HEK293 (cell line): ENCODE results near the gene SRCIN1.

ENCODE experiments used
- CTCF ChIA-PET: fragments of 350-600 bp; formaldehyde crosslinking; extraction: SDS; loops from one replicate; lab custom pipeline; 2021; ENCODE audit warnings: antibody characterized with exemption; lab: Yijun Ruan, JAX
- POLR2A ChIA-PET: fragments of 300-600 bp; formaldehyde crosslinking; extraction: SDS; loops from one replicate; lab custom pipeline; 2020; ENCODE audit warnings: antibody characterized with exemption, inconsistent platforms; lab: Yijun Ruan, JAX
- H3K27ac ChIP-seq: fragments of 200-500 bp; sonication (Bioruptor generic); 2 replicates; pipeline ENCODE4 v1.5.1; 2014; ENCODE audit warnings: low read depth, low read length, control low read depth, inconsistent platforms; ENCODE audit errors: extremely low read depth
- H3K36me3 ChIP-seq, 2 experiments: fragments of 200-500 bp in 1 of 2; sonication (Bioruptor generic) in 1 of 2; 1 replicate in 1 of 2; 2 replicates in 1 of 2; pipeline ENCODE4 v1.5.1; 2014 to 2017; ENCODE audit warnings: inconsistent platforms in 2 of 2, low read length in 2 of 2; ENCODE audit not compliant: control insufficient read depth in 2 of 2, insufficient read depth in 1 of 2
- H3K4me1 ChIP-seq: fragments of 200-500 bp; sonication (Bioruptor generic); 2 replicates; pipeline ENCODE4 v1.5.1; 2014; ENCODE audit warnings: mild to moderate bottlenecking, low read length, inconsistent platforms; ENCODE audit not compliant: control insufficient read depth, insufficient read depth
- H3K4me3 ChIP-seq: 2 replicates; pipeline ENCODE4 v1.5.1; 2011; ENCODE audit warnings: low read depth, mild to moderate bottlenecking, control low read depth, low read length, moderate library complexity
- H3K9me3 ChIP-seq: fragments of 200-500 bp; sonication (Bioruptor generic); 2 replicates; pipeline ENCODE4 v1.5.1; 2014; ENCODE audit warnings: low read depth, low read length, inconsistent platforms; ENCODE audit not compliant: control insufficient read depth, insufficient read depth
- EGR2 ChIP-seq: fragments of 450-650 bp; formaldehyde crosslinking; IDR thresholded peaks from 2 replicates; pipeline ENCODE4 v1.5.1; 2016; ENCODE audit warnings: low read depth, missing biosample characterization, missing genetic modification characterization
- PATZ1 ChIP-seq: fragments of 450-650 bp; formaldehyde crosslinking; IDR thresholded peaks from 2 replicates; pipeline ENCODE4 v1.5.1; 2016; ENCODE audit warnings: missing biosample characterization, missing genetic modification characterization
- PRDM6 ChIP-seq: fragments of 450-650 bp; formaldehyde crosslinking; IDR thresholded peaks from 2 replicates; pipeline ENCODE4 v1.5.1; 2017; ENCODE audit warnings: missing biosample characterization, missing genetic modification characterization
- SP3 ChIP-seq: fragments of 450-650 bp; formaldehyde crosslinking; IDR thresholded peaks from 2 replicates; pipeline ENCODE4 v1.5.1; 2016; ENCODE audit warnings: missing biosample characterization, missing genetic modification characterization
- TRIM28 ChIP-seq: IDR thresholded peaks from 2 replicates; pipeline ENCODE4 v1.6.1; 2011; ENCODE audit warnings: low read length, control low read depth, borderline replicate concordance
- ZBTB7A ChIP-seq: fragments of 450-650 bp; formaldehyde crosslinking; IDR thresholded peaks from 2 replicates; pipeline ENCODE4 v1.5.1; 2016; ENCODE audit warnings: low read depth, missing biosample characterization, missing genetic modification characterization
- ZFHX2 ChIP-seq: fragments of 450-650 bp; formaldehyde crosslinking; conservative IDR thresholded peaks from 2 replicates; pipeline ENCODE4 v1.5.1; 2016; ENCODE audit warnings: missing biosample characterization, missing genetic modification characterization
- ZFP3 ChIP-seq: fragments of 450-650 bp; formaldehyde crosslinking; IDR thresholded peaks from 2 replicates; pipeline ENCODE4 v1.5.1; 2016; ENCODE audit warnings: low read depth, missing biosample characterization, missing genetic modification characterization
- ZIC2 ChIP-seq: fragments of 450-650 bp; formaldehyde crosslinking; IDR thresholded peaks from 2 replicates; pipeline ENCODE4 v1.5.1; 2016; ENCODE audit warnings: missing biosample characterization, missing genetic modification characterization
- ZNF221 ChIP-seq: fragments of 450-650 bp; formaldehyde crosslinking; IDR thresholded peaks from 2 replicates; pipeline ENCODE4 v1.5.1; 2017; ENCODE audit warnings: missing biosample characterization, missing genetic modification characterization, borderline replicate concordance
- ZNF639 ChIP-seq: fragments of 450-650 bp; formaldehyde crosslinking; IDR thresholded peaks from 2 replicates; pipeline ENCODE4 v1.5.1; 2016; ENCODE audit warnings: missing biosample characterization, missing genetic modification characterization
- ZNF664 ChIP-seq: fragments of 450-650 bp; formaldehyde crosslinking; IDR thresholded peaks from 2 replicates; pipeline ENCODE4 v1.5.1; 2016; ENCODE audit warnings: missing biosample characterization, missing genetic modification characterization
- ZNF830 ChIP-seq: fragments of 450-650 bp; IDR thresholded peaks from 2 replicates; pipeline ENCODE4 v1.5.0; 2018; ENCODE audit warnings: missing biosample characterization, missing genetic modification characterization, low read depth, mild to moderate bottlenecking, moderate library complexity

SRCIN1 gene

GRCh38 chr17:38508954-38509771, 96.6 kb downstream of the SRCIN1 start (continued):
- TF ChIP-seq PRDM6: no peak
- TF ChIP-seq ZIC2 (tag by site-specific recombination): 0 out of 2 replicates have a peak, but pooled peaks have one; percentile 11

- Histone ChIP-seq H3K4me1 (no peaks in the 10 kb centered on the region), H3K36me3 (no peaks in the 10 kb centered on the region), H3K9me3 (no peaks in the 10 kb centered on the region), H3K4me3 (no peak overlapping the region), H3K27ac (no peak overlapping the region)
- ChIA-PET POLR2A (no interaction called here), CTCF (interaction anchor here (0.6 to 11.1 kb wide), 27 partner anchors 9 to 226 kb away, joined by 3 to 128 read pairs (median 4); partner anchors contain the start of gene SRCIN1)
- TF ChIP-seq ZNF830 (tag by site-specific recombination): no peak
- peak; percentile 65 for TF ChIP-seq EGR2
- no peak for TF ChIP-seq ZBTB7A
- TF ChIP-seq PATZ1: no peak
- no peak for TF ChIP-seq ZNF221 (tag by site-specific recombination)
- TF ChIP-seq TRIM28: no peak
- peak; percentile 76 for TF ChIP-seq ZFHX2 (tag by site-specific recombination)
- TF ChIP-seq SP3 (tag by site-specific recombination): no peak
- no peak for TF ChIP-seq ZNF639 (tag by site-specific recombination)
Measured at GRCh38 chr17:38508570-38508950, 97.2 kb downstream of the SRCIN1 start.

- ChIA-PET POLR2A (no interaction called here), CTCF (interaction anchor here (0.6 to 11.1 kb wide), 18 partner anchors 9 to 227 kb away, joined by 3 to 128 read pairs (median 4); partner anchors contain the start of gene SRCIN1)
- peak; percentile 87 for TF ChIP-seq ZNF664 (tag by site-specific recombination)
- TF ChIP-seq ZNF639 (tag by site-specific recombination): no peak
- TF ChIP-seq ZFP3 (tag by site-specific recombination): peak; percentile 89
- H3K36me3 ChIP-seq: no peaks in the 10 kb centered on the region
- H3K4me3 ChIP-seq: no peak overlapping the region
- H3K9me3 ChIP-seq: no peaks in the 10 kb centered on the region
- no peaks in the 10 kb centered on the region for H3K4me1 ChIP-seq
- H3K27ac ChIP-seq: no peak overlapping the region
Measured at GRCh38 chr17:38507921-38508569, 97.7 kb downstream of the SRCIN1 start.
